Thoracic aorta (tissue), 2 donors: ENCODE data around the gene WSCD1. TPM values are rescaled to one million over a fixed set of nuclear protein-coding genes. Genes with fewer than 3 reads are reported as not detected.

Experiments used
- ATAC-seq: fragments of 150-250 bp; one replicate; pipeline ENCODE4 v1.8.0; 2017; ENCODE audit warnings: low read depth; ENCODE audit not compliant: insufficient number of reproducible peaks, low FRiP score
- DNase-seq: peaks from one replicate; pipeline ENCODE4 v3.0.0-alpha.2; 2020; ENCODE audit warnings: low spot score
- H3K27ac ChIP-seq, 2 donors: fragments of 200-600 bp; sonication (generic); 1 replicate in 1 of 2; 2 replicates in 1 of 2; pipeline ENCODE4 v1.5.1; 2016; ENCODE audit warnings: mild to moderate bottlenecking in 2 of 2, moderate library complexity in 2 of 2
- H3K27me3 ChIP-seq: fragments of 200-600 bp; sonication (generic); replicated peaks from 2 replicates; pipeline ENCODE4 v1.6.0; 2016; ENCODE audit warnings: mild to moderate bottlenecking; ENCODE audit not compliant: insufficient read depth
- H3K36me3 ChIP-seq: fragments of 200-600 bp; sonication (generic); one replicate; pipeline ENCODE4 v1.5.1; 2016
- H3K4me1 ChIP-seq, 2 donors: fragments of 200-600 bp; sonication (generic); 1 replicate in 1 of 2; 2 replicates in 1 of 2; pipeline versions ENCODE4 v1.5.1 to v1.6.0; 2016; ENCODE audit warnings: low read depth in 2 of 2, mild to moderate bottlenecking in 1 of 2; ENCODE audit not compliant: control insufficient read depth in 1 of 2
- H3K4me3 ChIP-seq: fragments of 200-600 bp; sonication (generic); 2 replicates; pipeline ENCODE4 v1.5.1; 2016; ENCODE audit warnings: mild to moderate bottlenecking
- H3K9me3 ChIP-seq: fragments of 200-600 bp; sonication (generic); 2 replicates; pipeline ENCODE4 v1.5.1; 2016
- total RNA-seq, 2 donors: library from RNA; depleted of rRNA; stranded (reverse); fragments of >200 nt; gene quantifications; one replicate each; pipeline versions ENCODE4 v1.1.0 to v1.2.3, GENCODE V29; 2016
- TF ChIP-seq, protein P1 (sequence below): fragments of 200-600 bp; sonication (generic); IDR thresholded peaks from one replicate; pipeline ENCODE4 v1.5.1; 2019; ENCODE audit warnings: antibody characterized with exemption

The WSCD1 gene
- total RNA-seq, 2 donors from 2014 or later: 6.0 to 29.0 TPM

GRCh38 chr17:6027342-6028024 is 42.7 kb upstream of the WSCD1 start:
- H3K9me3 ChIP-seq: no peaks in the 10 kb centered on the region
- ATAC-seq (no peak), DNase-seq (no peak)
- no peak overlapping the region for H3K27ac ChIP-seq
- H3K27me3 ChIP-seq: no peaks in the 10 kb centered on the region
- H3K36me3 ChIP-seq: no peaks in the 10 kb centered on the region
- H3K4me3 ChIP-seq: no peak overlapping the region
- peaks cover 0 to 38% of the 10 kb centered on the region in 2 donors for H3K4me1 ChIP-seq
- TF ChIP-seq, protein P1, sequence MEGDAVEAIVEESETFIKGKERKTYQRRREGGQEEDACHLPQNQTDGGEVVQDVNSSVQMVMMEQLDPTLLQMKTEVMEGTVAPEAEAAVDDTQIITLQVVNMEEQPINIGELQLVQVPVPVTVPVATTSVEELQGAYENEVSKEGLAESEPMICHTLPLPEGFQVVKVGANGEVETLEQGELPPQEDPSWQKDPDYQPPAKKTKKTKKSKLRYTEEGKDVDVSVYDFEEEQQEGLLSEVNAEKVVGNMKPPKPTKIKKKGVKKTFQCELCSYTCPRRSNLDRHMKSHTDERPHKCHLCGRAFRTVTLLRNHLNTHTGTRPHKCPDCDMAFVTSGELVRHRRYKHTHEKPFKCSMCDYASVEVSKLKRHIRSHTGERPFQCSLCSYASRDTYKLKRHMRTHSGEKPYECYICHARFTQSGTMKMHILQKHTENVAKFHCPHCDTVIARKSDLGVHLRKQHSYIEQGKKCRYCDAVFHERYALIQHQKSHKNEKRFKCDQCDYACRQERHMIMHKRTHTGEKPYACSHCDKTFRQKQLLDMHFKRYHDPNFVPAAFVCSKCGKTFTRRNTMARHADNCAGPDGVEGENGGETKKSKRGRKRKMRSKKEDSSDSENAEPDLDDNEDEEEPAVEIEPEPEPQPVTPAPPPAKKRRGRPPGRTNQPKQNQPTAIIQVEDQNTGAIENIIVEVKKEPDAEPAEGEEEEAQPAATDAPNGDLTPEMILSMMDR: no peak

GRCh38 chr17:6028294-6028693 is 41.9 kb upstream of the WSCD1 start:
- Histone ChIP-seq H3K4me3 (no peak overlapping the region), H3K9me3 (no peaks in the 10 kb centered on the region), H3K27ac (no peak overlapping the region), H3K27me3 (no peaks in the 10 kb centered on the region), H3K36me3 (no peaks in the 10 kb centered on the region), H3K4me1 (peaks cover 0 to 30% of the 10 kb centered on the region in 2 donors)
- DNase-seq (no peak), ATAC-seq (no peak)
- TF ChIP-seq, protein P1: no peak

GRCh38 chr17:6035801-6036394 is 34.3 kb upstream of the WSCD1 start:
- Histone ChIP-seq H3K9me3 (no peaks in the 10 kb centered on the region), H3K36me3 (no peaks in the 10 kb centered on the region), H3K4me1 (no peaks in the 10 kb centered on the region), H3K27me3 (no peaks in the 10 kb centered on the region), H3K4me3 (no peak overlapping the region), H3K27ac (no peak overlapping the region)
- DNase-seq (no peak), ATAC-seq (no peak)
- TF ChIP-seq, protein P1: no peak

GRCh38 chr17:6040504-6040903 is 29.7 kb upstream of the WSCD1 start:
- Histone ChIP-seq H3K27me3 (no peaks in the 10 kb centered on the region), H3K4me1 (no peaks in the 10 kb centered on the region), H3K4me3 (no peak overlapping the region), H3K36me3 (no peaks in the 10 kb centered on the region), H3K27ac (no peak overlapping the region), H3K9me3 (no peaks in the 10 kb centered on the region)
- TF ChIP-seq, protein P1: no peak
- DNase-seq (no peak), ATAC-seq (no peak)

- Histone ChIP-seq H3K27me3 (no peaks in the 10 kb centered on the region), H3K4me3 (no peak overlapping the region), H3K27ac (no peak overlapping the region), H3K36me3 (no peaks in the 10 kb centered on the region), H3K4me1 (no peaks in the 10 kb centered on the region), H3K9me3 (no peaks in the 10 kb centered on the region)
- TF ChIP-seq, protein P1: no peak
- DNase-seq (no peak), ATAC-seq (no peak)
Measured at GRCh38 chr17:6041246-6041645, 28.9 kb upstream of the WSCD1 start.
